ENCODE results near the gene NUP214. TPM values are rescaled to one million over a fixed set of nuclear protein-coding genes. Genes with fewer than 3 reads are reported as not detected.
"Not testable (repeated sequence)": the region's sequence is repeated elsewhere in the genome, so short reads cannot be mapped to it uniquely, and the experiment has no call there.

NUP214 gene
- polyA plus RNA-seq, 1 donor: 75.2 TPM

- no peak for DNase-seq
Observed at GRCh38 chr9:131197160-131197911, 72.0 kb downstream of the NUP214 start.

- DNase-seq: no peak
Observed at GRCh38 chr9:131198041-131198715, 72.8 kb downstream of the NUP214 start.

GRCh38 chr9:131201856-131202255 lies 76.5 kb downstream of the NUP214 start:
- DNase-seq: no peak

- DNase-seq: no peak
Observed at GRCh38 chr9:131203431-131204218, 78.2 kb downstream of the NUP214 start.

GRCh38 chr9:131204285-131204684 lies 78.9 kb downstream of the NUP214 start:
- no peak for DNase-seq

GRCh38 chr9:131206495-131206894 lies 81.1 kb downstream of the NUP214 start:
- DNase-seq: no peak

- DNase-seq: not testable (repeated sequence)
Observed at GRCh38 chr9:131211920-131212319, 86.5 kb downstream of the NUP214 start.

- DNase-seq: no peak
Observed at GRCh38 chr9:131214286-131214856, 89.0 kb downstream of the NUP214 start.

- no peak for DNase-seq
Observed at GRCh38 chr9:131214876-131215275, 89.5 kb downstream of the NUP214 start.

- DNase-seq: no peak
Observed at GRCh38 chr9:131216806-131217205, 91.4 kb downstream of the NUP214 start.

GRCh38 chr9:131217331-131218031 lies 92.1 kb downstream of the NUP214 start:
- DNase-seq: no peak

- DNase-seq: no peak
Observed at GRCh38 chr9:131218370-131218769, 93.0 kb downstream of the NUP214 start.

GRCh38 chr9:131220485-131220884 lies 95.1 kb downstream of the NUP214 start:
- no peak for DNase-seq

- DNase-seq: no peak
Observed at GRCh38 chr9:131222460-131222859, 97.1 kb downstream of the NUP214 start.

- DNase-seq: no peak
Observed at GRCh38 chr9:131226226-131226625, 100.8 kb downstream of the NUP214 start.

GRCh38 chr9:131227112-131227958 lies 101.9 kb downstream of the NUP214 start:
- DNase-seq: no peak

GRCh38 chr9:131227959-131228460 lies 102.6 kb downstream of the NUP214 start:
- no peak for DNase-seq

- no peak for DNase-seq
Observed at GRCh38 chr9:131228988-131229387, 103.6 kb downstream of the NUP214 start.

GRCh38 chr9:131233556-131233955 lies 108.2 kb downstream of the NUP214 start:
- DNase-seq: no peak

- no peak for DNase-seq
Observed at GRCh38 chr9:131233995-131234394, 108.6 kb downstream of the NUP214 start.

Data from left kidney (tissue), 2 donors.